Breast epithelium (tissue), 3 donors: ENCODE data around the gene MORN1.

Experiments used
- CTCF ChIP-seq, 3 donors: fragments of 450-650 bp; IDR thresholded peaks; one replicate each; pipeline ENCODE4 v1.5.1; 2016 to 2017; ENCODE audit warnings: antibody characterized with exemption in 3 of 3, mild to moderate bottlenecking in 3 of 3, moderate library complexity in 3 of 3
- POLR2A ChIP-seq: fragments of 450-650 bp; IDR thresholded peaks from one replicate; pipeline ENCODE4 v1.6.1; 2016; ENCODE audit warnings: antibody characterized with exemption, mild to moderate bottlenecking, moderate library complexity
- POLR2AphosphoS5 ChIP-seq, 3 donors: sonication (generic); formaldehyde crosslinking; IDR thresholded peaks; one replicate each; pipeline ENCODE4 v1.6.1; 2017; ENCODE audit warnings: antibody characterized with exemption in 3 of 3

- no peak for TF ChIP-seq POLR2AphosphoS5 (IDR thresholded peaks at IDR 0.05)
- no peak for TF ChIP-seq CTCF (IDR thresholded peaks at IDR 0.05)
- no peak for TF ChIP-seq POLR2A
Observed at GRCh38 chr1:2307972-2308371, 83.4 kb downstream of the MORN1 start.
